IgD-negative memory B cell (primary cell): Measurements from ENCODE around the gene DENR. TPM values are rescaled to one million over a fixed set of nuclear protein-coding genes. Genes with fewer than 3 reads are reported as not detected.

Source experiments
- polyA plus RNA-seq: library from polyadenylated mRNA; unstranded; fragments of 300-500 nt; fragmentation: Illumina TruSeq; gene quantifications from one replicate; pipeline ENCODE4 v1.2.3, GENCODE V29; 2021

Gene DENR
- polyA plus RNA-seq, 1 donor from 2014 or later, result 68.1 TPM

Other genes starting within 250 kb of the DENR start
- 61.0 TPM for gene RSRC2, start 225.9 kb upstream of the DENR start, polyA plus RNA-seq
- gene KNTC1, start 225.6 kb upstream of the DENR start, polyA plus RNA-seq, result 5.2 TPM
- gene HCAR2, start 49.5 kb upstream of the DENR start, polyA plus RNA-seq, result not detected
- not detected for gene HCAR3, start 36.0 kb upstream of the DENR start, polyA plus RNA-seq
- not detected for gene HCAR1, start 22.0 kb upstream of the DENR start, polyA plus RNA-seq
- 1.3 TPM for gene CCDC62, start 21.7 kb downstream of the DENR start, polyA plus RNA-seq
- 58.3 TPM for gene HIP1R, start 82.6 kb downstream of the DENR start, polyA plus RNA-seq
- 48.1 TPM for gene VPS37B, start 143.3 kb downstream of the DENR start, polyA plus RNA-seq
- gene ABCB9, start 213.6 kb downstream of the DENR start, polyA plus RNA-seq, result 0.93 TPM
- gene OGFOD2, start 222.4 kb downstream of the DENR start, polyA plus RNA-seq, result 20.2 TPM
- gene ARL6IP4, start 227.9 kb downstream of the DENR start, polyA plus RNA-seq, result 296 TPM